ENCODE data around the gene TYR. TPM values are rescaled to one million over a fixed set of nuclear protein-coding genes. Genes with fewer than 3 reads are reported as not detected.

Gene TYR
- total RNA-seq, 1 experiment from 2014 or later, result not detected

- no peaks in the 10 kb centered on the region for H3K4me1 Mint-ChIP-seq (ENCODE audit: low read depth, unreplicated experiment)
- TF ChIP-seq CTCF (IDR thresholded peaks at IDR 0.05; ENCODE audit: insufficient read depth in 1 of 2, low read depth in 1 of 2, low read length in 1 of 2, severe bottlenecking in 1 of 2, unreplicated experiment in 1 of 2), result no peak
- no peaks in the 10 kb centered on the region for H3K27me3 Mint-ChIP-seq (ENCODE audit: insufficient read depth, unreplicated experiment)
- no peaks in the 10 kb centered on the region for H3K9me3 Mint-ChIP-seq (ENCODE audit: unreplicated experiment)
- intact Hi-C loops (cut with micrococcal nuclease; ENCODE audit: unreplicated experiment), result no loop called here
- H3K27me3 ChIP-seq (replicated peaks; ENCODE audit: control insufficient read depth, insufficient read depth, low read length), result no peaks in the 10 kb centered on the region; the same call in 1 of the 2 replicates
- no peaks in the 10 kb centered on the region for H3K36me3 Mint-ChIP-seq (ENCODE audit: insufficient read depth, unreplicated experiment)
- ChIA-PET CTCF (no interaction called here), POLR2A (no interaction called here)
- H3K4me3 Mint-ChIP-seq (ENCODE audit: unreplicated experiment), result no peak overlapping the region
- H3K9me3 ChIP-seq, result no peaks in the 10 kb centered on the region
- no peak overlapping the region for H3K4me3 ChIP-seq (ENCODE audit: low read depth, low read length)
- DNase-seq, result no peak
- BruUV-seq (replicated peaks), result no TSS peak
- H3K27ac Mint-ChIP-seq (ENCODE audit: unreplicated experiment), result no peak overlapping the region
- H3K4me1 ChIP-seq, result no peaks in the 10 kb centered on the region
- no peaks in the 10 kb centered on the region for H3K36me3 ChIP-seq (ENCODE audit: control insufficient read depth, insufficient read depth, low read length)
Measured at GRCh38 chr11:89181111-89181510, 3.4 kb downstream of the TYR start.

DNA sequence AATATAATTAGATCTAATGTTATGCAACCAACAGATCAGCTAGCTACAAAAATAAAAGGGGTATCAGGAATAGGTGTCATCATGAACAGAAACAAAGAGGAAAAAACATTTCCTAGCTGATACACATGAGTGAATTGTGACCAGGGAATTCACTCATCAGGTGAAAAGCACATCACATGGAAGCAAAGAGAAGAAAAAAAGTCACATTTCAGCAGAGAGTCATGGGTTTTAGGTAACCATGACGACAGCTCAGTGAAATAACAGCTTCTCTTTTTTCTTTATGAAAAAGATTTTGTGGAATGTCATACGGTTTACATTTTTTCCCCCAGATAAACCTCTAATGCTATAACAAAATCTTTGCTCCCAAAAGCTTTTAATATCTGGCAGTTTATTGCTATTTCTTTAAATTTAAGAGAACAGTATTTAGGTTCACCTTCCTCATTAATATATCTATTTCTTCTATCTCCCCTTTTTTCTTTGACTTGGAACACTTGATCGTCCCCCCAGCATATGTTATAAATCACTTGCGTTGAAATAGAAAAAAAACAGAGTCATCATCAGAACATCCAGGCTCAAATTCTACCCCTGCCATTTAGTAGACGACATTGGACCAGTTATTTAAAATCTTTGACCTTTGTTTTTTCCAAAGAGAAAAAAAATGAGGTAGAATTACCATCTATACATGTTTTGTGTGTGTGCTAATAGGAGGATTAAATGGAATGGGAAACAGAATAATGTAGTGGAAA, 5.3 kb downstream of the TYR start:
- Histone ChIP-seq H3K27me3 (replicated peaks; ENCODE audit: control insufficient read depth, insufficient read depth, low read length) (no peaks in the 10 kb centered on the region; the same call in 1 of the 2 replicates), H3K36me3 (ENCODE audit: control insufficient read depth, insufficient read depth, low read length) (no peaks in the 10 kb centered on the region), H3K4me1 (no peaks in the 10 kb centered on the region), H3K4me3 (ENCODE audit: low read depth, low read length) (no peak overlapping the region), H3K9me3 (no peaks in the 10 kb centered on the region)
- Mint-ChIP-seq H3K9me3 (ENCODE audit: unreplicated experiment) (no peaks in the 10 kb centered on the region), H3K27me3 (ENCODE audit: insufficient read depth, unreplicated experiment) (no peaks in the 10 kb centered on the region), H3K27ac (ENCODE audit: unreplicated experiment) (no peak overlapping the region), H3K4me3 (ENCODE audit: unreplicated experiment) (no peak overlapping the region), H3K4me1 (ENCODE audit: low read depth, unreplicated experiment) (no peaks in the 10 kb centered on the region), H3K36me3 (ENCODE audit: insufficient read depth, unreplicated experiment) (no peaks in the 10 kb centered on the region)
- no peak for DNase-seq
- intact Hi-C loops (cut with micrococcal nuclease; ENCODE audit: unreplicated experiment), result no loop called here
- ChIA-PET CTCF (no interaction called here), POLR2A (no interaction called here)
- no TSS peak for BruUV-seq (replicated peaks)
- TF ChIP-seq CTCF (IDR thresholded peaks at IDR 0.05; ENCODE audit: insufficient read depth in 1 of 2, low read depth in 1 of 2, low read length in 1 of 2, severe bottlenecking in 1 of 2, unreplicated experiment in 1 of 2), result no peak

GRCh38 chr11:89184021-89184420, 6.3 kb downstream of the TYR start:
- H3K4me1 Mint-ChIP-seq (ENCODE audit: low read depth, unreplicated experiment), result no peaks in the 10 kb centered on the region
- no peaks in the 10 kb centered on the region for H3K36me3 Mint-ChIP-seq (ENCODE audit: insufficient read depth, unreplicated experiment)
- Histone ChIP-seq H3K27me3 (replicated peaks; ENCODE audit: control insufficient read depth, insufficient read depth, low read length) (no peaks in the 10 kb centered on the region), H3K36me3 (ENCODE audit: control insufficient read depth, insufficient read depth, low read length) (no peaks in the 10 kb centered on the region), H3K4me1 (no peaks in the 10 kb centered on the region), H3K4me3 (ENCODE audit: low read depth, low read length) (no peak overlapping the region), H3K9me3 (no peaks in the 10 kb centered on the region)
- no peak overlapping the region for H3K27ac Mint-ChIP-seq (ENCODE audit: unreplicated experiment)
- POLR2A ChIA-PET, result no interaction called here
- CTCF ChIA-PET, result no interaction called here
- H3K4me3 Mint-ChIP-seq (ENCODE audit: unreplicated experiment), result no peak overlapping the region
- DNase-seq, result no peak
- TF ChIP-seq CTCF (IDR thresholded peaks at IDR 0.05; ENCODE audit: insufficient read depth in 1 of 2, low read depth in 1 of 2, low read length in 1 of 2, severe bottlenecking in 1 of 2, unreplicated experiment in 1 of 2), result no peak
- intact Hi-C loops (cut with micrococcal nuclease; ENCODE audit: unreplicated experiment), result no loop called here
- H3K9me3 Mint-ChIP-seq (ENCODE audit: unreplicated experiment), result no peaks in the 10 kb centered on the region
- no TSS peak for BruUV-seq (replicated peaks)
- H3K27me3 Mint-ChIP-seq (ENCODE audit: insufficient read depth, unreplicated experiment), result no peaks in the 10 kb centered on the region

Measured in Caco-2 (cell line).